Measurements from ENCODE around the gene PTMS. TPM values are rescaled to one million over a fixed set of nuclear protein-coding genes. Genes with fewer than 3 reads are reported as not detected.

PTMS gene
- total and polyA plus RNA-seq, 2 of the 13 experiments (the other 11 are each of a cell fraction or from before 2014, with no cell fraction given), result 40.5 to 82.4 TPM

DNA sequence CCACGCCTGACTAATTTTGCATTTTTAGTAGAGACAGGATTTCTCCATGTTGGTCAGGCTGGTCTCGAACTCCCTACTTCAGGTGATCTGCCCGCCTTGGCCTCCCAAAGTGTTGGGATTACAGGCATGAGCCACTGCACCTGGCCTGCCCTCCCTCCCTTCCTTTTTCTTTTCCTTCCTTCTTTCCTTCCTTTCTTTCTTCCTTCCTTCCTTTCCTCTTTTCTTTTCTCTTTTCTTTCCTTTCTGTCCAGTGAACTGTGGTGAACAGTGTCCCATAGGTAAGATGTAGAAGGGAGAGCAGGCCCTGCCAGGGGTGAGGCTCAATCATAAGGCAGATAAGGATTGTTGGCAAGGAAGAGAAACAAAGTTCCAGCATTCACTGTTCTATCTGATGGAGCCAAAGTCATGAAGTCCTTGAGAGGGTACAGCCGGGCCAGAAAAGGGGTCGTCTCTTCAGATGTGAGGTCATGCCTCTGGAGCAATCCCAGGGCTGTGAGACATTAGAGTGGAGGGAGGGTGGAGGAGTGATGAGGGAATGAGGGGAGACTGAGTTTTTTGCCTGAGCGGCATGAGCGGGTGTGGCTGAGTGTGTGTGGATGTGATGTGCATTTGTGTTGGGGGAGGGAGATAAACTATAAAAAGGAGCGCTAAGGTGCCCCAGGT lies 9.0 kb upstream of the PTMS start (continued):
- TF ChIP-seq SMARCC2 (IDR thresholded peaks at IDR 0.05), result no peak
- no peak for TF ChIP-seq NFE2L2 (IDR thresholded peaks at IDR 0.05; ENCODE audit: low read length)
- TF ChIP-seq HDAC2 (CRISPR knock-in tag; IDR thresholded peaks at IDR 0.05), result no peak
- no peak for TF ChIP-seq ZNF776 (CRISPR knock-in tag; IDR thresholded peaks at IDR 0.05)
- no peak for TF ChIP-seq MBNL3 (CRISPR knock-in tag; conservative IDR thresholded peaks at IDR 0.05)
- no peak for TF ChIP-seq ELF1 (CRISPR knock-in tag; IDR thresholded peaks at IDR 0.05)
- TF ChIP-seq ZNF607 (CRISPR knock-in tag; IDR thresholded peaks at IDR 0.05; ENCODE audit: borderline replicate concordance), result no peak
- TF ChIP-seq, protein P1, sequence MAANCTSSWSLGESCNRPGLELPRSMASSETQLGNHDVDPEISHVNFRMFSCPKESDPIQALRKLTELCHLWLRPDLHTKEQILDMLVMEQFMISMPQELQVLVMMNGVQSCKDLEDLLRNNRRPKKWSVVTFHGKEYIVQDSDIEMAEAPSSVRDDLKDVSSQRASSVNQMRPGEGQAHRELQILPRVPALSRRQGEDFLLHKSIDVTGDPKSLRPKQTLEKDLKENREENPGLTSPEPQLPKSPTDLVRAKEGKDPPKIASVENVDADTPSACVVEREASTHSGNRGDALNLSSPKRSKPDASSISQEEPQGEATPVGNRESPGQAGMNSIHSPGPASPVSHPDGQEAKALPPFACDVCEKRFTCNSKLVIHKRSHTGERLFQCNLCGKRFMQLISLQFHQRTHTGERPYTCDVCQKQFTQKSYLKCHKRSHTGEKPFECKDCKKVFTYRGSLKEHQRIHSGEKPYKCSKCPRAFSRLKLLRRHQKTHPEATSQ (CRISPR knock-in tag; IDR thresholded peaks at IDR 0.05; ENCODE audit: borderline replicate concordance), result no peak
- no peak for TF ChIP-seq KDM6A (CRISPR knock-in tag; IDR thresholded peaks at IDR 0.05; ENCODE audit: low read depth)
- TF ChIP-seq ZNF839 (CRISPR knock-in tag; IDR thresholded peaks at IDR 0.05; ENCODE audit: borderline replicate concordance), result no peak

DNA sequence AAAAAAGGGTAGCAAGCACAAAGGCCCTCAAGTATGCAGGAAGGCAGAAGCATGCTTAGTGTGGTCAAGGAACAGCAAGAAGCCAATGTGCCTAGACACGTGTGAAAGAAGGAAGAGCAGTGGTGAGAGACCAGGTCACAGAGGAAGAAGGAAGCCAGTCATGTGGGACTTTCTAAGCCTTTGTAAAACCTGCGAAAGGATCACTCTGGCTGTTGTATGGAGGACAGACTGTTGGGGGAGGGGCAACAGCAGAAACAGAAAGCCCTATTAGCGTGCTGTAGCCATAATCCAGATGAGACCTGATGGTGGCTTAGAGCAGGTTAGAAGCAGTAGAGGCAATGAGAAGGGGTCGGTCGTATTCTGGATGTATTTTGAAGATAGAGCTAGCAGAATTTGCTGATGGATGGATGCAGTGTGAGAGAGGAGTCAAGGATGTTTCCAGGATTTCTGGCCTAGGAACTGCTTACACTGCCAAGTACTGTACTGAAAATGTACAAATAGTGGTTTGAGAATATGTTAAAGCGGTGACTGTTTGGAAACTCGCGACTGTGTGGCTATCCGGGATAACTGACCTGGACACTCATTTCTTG lies 7.6 kb upstream of the PTMS start:
- intact Hi-C loops (cut with micrococcal nuclease; ENCODE audit: unreplicated experiment), result no loop called here
- Histone ChIP-seq H3K9ac (ENCODE audit: insufficient read depth, low read depth, low read length) (no peak overlapping the region), H3K4me1 (ENCODE audit: insufficient read depth, low read length) (peaks cover 60% of the 10 kb centered on the region), H3K27me3 (ENCODE audit: control insufficient read depth in 1 of 2, insufficient read depth in 2 of 2, low read length in 2 of 2) (no peaks in the 10 kb centered on the region), H3K27ac (ENCODE audit: extremely low read length, insufficient read depth, low read length) (no peak overlapping the region), H4K20me1 (ENCODE audit: insufficient read depth, low read length) (no peaks in the 10 kb centered on the region), H3K79me2 (ENCODE audit: insufficient read depth, low read length) (no peaks in the 10 kb centered on the region), H3K36me3 (replicated peaks in 1 of 2; ENCODE audit: control insufficient read depth in 1 of 2, insufficient read depth in 2 of 2, low read length in 2 of 2) (no peaks in the 10 kb centered on the region), H3K4me2 (ENCODE audit: low read depth, low read length) (no peak overlapping the region), H3K4me3 (replicated peaks in 1 of 3; ENCODE audit: insufficient read depth in 1 of 3, low read depth in 2 of 3, low read length in 3 of 3) (no peak overlapping the region), H2AFZ (ENCODE audit: low read length) (no peak overlapping the region), H3K9me3 (ENCODE audit: low read length) (no peaks in the 10 kb centered on the region)
- ATAC-seq (no peak), FAIRE-seq (no peak), DNase-seq (ENCODE audit: low spot score) (no peak)
- WGBS (ENCODE audit: low lambda C conversion rate), result 59% methylated on average over 9 of the region's 9 CpGs
- TF ChIP-seq ZNF263 (CRISPR knock-in tag; IDR thresholded peaks at IDR 0.05) (peak; percentile 24; the same call in 1 of the 2 replicates), ZSCAN31 (CRISPR knock-in tag; IDR thresholded peaks at IDR 0.05; ENCODE audit: low read depth) (no peak), TARDBP (CRISPR knock-in tag; IDR thresholded peaks at IDR 0.05) (no peak)
- TF ChIP-seq, protein P2, sequence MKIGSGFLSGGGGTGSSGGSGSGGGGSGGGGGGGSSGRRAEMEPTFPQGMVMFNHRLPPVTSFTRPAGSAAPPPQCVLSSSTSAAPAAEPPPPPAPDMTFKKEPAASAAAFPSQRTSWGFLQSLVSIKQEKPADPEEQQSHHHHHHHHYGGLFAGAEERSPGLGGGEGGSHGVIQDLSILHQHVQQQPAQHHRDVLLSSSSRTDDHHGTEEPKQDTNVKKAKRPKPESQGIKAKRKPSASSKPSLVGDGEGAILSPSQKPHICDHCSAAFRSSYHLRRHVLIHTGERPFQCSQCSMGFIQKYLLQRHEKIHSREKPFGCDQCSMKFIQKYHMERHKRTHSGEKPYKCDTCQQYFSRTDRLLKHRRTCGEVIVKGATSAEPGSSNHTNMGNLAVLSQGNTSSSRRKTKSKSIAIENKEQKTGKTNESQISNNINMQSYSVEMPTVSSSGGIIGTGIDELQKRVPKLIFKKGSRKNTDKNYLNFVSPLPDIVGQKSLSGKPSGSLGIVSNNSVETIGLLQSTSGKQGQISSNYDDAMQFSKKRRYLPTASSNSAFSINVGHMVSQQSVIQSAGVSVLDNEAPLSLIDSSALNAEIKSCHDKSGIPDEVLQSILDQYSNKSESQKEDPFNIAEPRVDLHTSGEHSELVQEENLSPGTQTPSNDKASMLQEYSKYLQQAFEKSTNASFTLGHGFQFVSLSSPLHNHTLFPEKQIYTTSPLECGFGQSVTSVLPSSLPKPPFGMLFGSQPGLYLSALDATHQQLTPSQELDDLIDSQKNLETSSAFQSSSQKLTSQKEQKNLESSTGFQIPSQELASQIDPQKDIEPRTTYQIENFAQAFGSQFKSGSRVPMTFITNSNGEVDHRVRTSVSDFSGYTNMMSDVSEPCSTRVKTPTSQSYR (CRISPR knock-in tag; IDR thresholded peaks at IDR 0.05; ENCODE audit: borderline replicate concordance), result peak; percentile 61; the same call in 1 of the 2 replicates
- in situ Hi-C loops (cut with HindIII; ENCODE audit: extremely low pct_ligation_motif_present, low pct_unique_long_range_greater_than_20kb), result no loop called here
- ChIA-PET POLR2A (interaction anchor here (1.3 kb wide), 1 partner anchor 9 kb away, joined by 3 read pairs; no protein-coding TSS in a partner anchor), CTCF (ENCODE audit: low intra/inter-chr PET ratio, low total read pairs) (interaction anchor here (1.5 kb wide), 1 partner anchor 67 kb away, joined by 3 read pairs; no protein-coding TSS in a partner anchor)
- no TSS peak for BruUV-seq (replicated peaks)

Data from HepG2 (cell line).